HG03520 (cell line): Measurements from ENCODE around the gene TCERG1L.

ENCODE experiments used
- ATAC-seq: cut with Tn5 transposase; IDR thresholded peaks from one replicate; pipeline ENCODE4 v1.9.1; 2021; ENCODE audit warnings: mild to moderate bottlenecking, moderate library complexity; ENCODE audit not compliant: unreplicated experiment

Gene TCERG1L

GRCh38 chr10:131316321-131317075, 5.0 kb upstream of the TCERG1L start:
- ATAC-seq, result no peak

DNA sequence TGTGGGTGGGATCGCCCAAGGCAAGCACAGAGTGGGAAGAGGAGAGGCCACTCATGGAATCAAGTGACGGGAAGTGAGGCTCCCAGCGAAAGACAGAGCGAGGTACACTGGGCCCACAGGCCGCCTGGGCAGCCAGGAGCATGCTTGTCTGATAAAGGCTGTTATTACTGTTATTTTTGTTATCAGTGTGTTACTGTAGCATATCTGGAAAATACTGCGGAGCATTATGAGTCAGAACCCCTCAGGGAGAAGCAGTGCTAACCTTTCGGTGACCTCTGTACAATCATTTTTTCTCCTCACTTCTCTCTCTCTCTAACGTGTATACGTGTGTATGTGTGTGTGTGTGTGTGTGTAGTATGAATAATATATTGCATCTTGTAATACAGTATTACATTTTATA, 3.8 kb upstream of the TCERG1L start:
- ATAC-seq, result no peak

- ATAC-seq, result no peak
Observed at GRCh38 chr10:131314799-131315198, 3.3 kb upstream of the TCERG1L start.

- ATAC-seq, result no peak
Observed at GRCh38 chr10:131314148-131314547, 2.6 kb upstream of the TCERG1L start.

DNA sequence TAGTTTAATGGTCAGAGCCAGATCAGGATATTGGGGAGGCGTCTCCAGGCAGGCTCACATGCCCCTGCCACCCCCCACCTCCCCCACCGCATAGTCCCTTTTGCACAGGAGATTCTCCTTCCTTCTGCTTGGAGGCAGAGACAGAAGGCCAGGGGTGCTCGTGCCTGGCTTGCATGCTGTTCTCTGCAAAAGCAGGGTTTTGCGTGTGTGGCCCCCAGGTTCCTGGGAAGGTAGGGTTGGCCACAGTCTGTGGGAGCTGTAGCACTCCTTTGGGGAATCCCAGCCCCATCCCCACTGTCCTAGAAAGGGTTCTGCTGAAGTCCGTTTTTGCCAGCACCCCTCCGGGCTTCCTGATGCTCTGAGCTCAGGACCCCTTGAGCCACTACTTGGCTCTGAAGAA, 1.9 kb upstream of the TCERG1L start:
- no peak for ATAC-seq

- ATAC-seq, result no peak
Observed at GRCh38 chr10:131312478-131312836, 936 bp upstream of the TCERG1L start.

- no peak for ATAC-seq
Observed at GRCh38 chr10:131311402-131311660, 190 bp downstream of the TCERG1L start.

DNA sequence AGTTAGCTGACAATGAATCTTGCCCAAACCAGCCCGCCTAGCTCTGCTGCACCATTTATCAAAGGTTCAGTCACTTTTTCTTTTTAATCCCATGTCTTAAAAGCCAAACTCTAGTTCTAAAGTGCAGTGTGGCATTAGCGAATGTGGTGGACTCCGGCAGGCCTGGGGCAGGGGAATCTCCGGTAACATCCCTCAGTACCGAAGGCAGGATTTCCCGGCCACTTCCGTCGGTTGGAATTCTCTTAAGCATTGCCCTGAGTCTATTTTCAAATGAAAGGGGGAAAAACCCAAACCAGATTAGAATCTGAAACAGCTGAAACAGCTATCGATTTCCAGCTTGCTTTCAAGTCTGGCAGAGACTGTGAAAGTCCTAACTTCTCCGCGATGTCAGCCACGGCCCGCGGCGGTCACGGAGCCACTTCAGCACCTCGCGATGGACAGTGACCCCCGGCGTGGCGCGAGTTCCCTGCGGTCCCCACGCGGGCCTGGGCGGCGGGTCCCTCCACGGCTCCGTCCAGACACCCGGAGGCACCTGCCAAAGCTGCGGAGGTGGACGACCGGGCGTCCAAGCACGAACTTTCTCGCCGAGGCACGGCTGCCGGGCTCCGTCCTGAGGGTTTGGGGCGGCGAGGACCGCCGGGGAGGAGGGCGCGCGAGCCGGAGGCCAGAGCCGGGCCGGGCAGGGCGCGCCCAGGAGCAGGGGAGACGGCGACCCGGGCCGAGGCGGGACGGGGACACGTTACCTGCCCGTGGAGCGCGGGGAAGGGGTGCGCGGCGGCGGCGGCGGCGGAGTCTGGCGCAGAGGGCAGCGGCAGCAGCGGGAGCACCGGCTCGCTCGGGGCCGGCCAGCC, 745 bp downstream of the TCERG1L start:
- no peak for ATAC-seq

DNA sequence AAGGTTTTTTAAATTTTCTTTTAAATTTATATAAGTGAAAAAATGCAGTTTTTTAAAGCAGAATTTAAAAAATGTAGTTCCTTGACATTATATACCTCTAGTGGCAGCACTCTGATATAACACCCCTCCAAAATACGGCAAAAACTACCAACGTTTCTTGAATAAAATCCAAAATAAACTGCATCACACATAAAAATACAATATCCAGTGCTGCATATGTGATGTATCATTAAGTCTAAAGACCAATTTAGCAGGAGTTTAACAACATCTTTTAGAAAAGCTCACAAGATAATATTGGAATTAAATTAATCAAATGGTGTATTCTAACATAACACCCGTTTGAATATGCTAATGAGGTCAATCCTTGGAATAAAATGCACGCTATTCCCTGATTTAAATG, 1.4 kb downstream of the TCERG1L start:
- no peak for ATAC-seq

- no peak for ATAC-seq
Observed at GRCh38 chr10:131300508-131300907, 11.0 kb downstream of the TCERG1L start.

GRCh38 chr10:131290781-131291180, 20.7 kb downstream of the TCERG1L start:
- no peak for ATAC-seq

DNA sequence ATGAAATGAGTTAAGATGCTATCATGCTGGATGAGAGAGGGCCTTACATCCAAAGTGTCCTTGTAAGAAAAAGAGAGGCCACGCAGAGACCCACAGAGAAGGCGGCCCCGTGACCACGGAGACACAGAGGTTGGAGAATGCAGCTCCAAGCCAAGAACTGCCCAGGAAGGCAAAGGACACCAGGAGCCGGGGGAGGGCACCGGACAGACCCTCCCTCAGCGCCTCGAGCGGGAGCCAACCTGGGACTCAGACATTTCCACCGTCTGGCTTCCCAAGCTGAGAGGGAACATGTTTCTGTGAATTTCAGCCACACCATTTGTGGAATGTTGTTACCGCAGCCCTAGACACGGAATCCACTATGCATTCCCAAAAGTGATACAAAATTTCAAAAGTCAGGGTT, 22.9 kb downstream of the TCERG1L start:
- no peak for ATAC-seq

DNA sequence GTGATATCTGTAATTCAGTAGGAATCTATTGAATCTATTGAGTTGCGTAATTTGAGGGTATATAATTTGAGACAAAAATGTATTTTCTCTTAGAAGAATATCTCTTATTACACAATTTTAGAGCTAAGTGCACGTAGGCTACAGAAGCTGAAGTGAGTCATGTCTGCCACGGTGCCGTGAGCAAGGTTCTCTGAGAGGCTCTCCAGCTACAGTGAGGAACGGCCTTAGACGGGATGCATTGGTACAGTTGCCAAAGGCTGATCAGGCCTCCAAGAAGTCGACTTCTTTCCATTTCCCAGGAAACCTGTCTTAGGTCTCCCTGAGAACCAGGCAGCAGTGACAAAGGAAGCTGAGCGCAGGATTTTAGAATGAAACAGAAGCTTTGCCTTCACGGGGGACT, 28.6 kb downstream of the TCERG1L start:
- ATAC-seq, result no peak

DNA sequence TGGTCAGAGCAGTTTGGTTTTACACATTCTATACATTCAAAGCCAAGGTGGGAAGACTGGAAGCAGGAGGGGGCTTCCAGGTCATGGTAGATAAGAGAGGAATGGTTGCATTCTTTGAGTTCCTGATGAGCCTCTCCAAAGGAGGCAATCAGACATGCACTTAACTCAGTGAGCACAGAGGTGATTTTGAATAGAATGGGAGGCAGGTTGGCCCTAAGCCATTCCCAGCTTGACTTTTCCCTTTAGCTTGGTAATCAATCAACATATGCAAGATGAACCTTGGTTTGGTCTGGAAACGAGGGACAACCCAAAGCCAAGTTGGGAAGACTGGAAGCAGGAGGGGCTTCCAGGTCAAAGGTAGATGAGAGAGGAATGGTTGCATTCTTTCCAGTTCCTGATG, 31.4 kb downstream of the TCERG1L start:
- ATAC-seq, result no peak

DNA sequence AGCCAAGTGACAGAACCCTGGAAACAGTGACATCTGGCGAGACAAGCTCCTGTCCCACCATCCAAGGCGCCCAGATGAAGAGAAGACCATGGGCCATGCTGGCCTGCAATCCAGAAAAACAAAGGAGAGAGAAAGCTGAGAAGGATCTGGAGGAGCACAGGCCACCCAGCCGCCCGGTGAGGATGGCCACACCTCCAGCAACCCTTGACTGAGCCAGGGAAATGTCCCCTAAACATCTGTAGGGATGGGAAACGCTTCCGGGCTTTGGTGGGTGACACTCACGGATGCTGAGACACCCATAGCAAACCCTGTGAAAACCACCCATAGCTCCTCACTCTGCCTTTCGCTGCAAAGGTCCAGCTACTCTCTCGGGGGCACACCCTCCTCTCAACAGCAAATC, 32.0 kb downstream of the TCERG1L start:
- no peak for ATAC-seq

GRCh38 chr10:131277969-131278368, 33.6 kb downstream of the TCERG1L start:
- ATAC-seq, result no peak

GRCh38 chr10:131277278-131277677, 34.2 kb downstream of the TCERG1L start:
- no peak for ATAC-seq

- no peak for ATAC-seq
Observed at GRCh38 chr10:131275691-131276090, 35.8 kb downstream of the TCERG1L start.

DNA sequence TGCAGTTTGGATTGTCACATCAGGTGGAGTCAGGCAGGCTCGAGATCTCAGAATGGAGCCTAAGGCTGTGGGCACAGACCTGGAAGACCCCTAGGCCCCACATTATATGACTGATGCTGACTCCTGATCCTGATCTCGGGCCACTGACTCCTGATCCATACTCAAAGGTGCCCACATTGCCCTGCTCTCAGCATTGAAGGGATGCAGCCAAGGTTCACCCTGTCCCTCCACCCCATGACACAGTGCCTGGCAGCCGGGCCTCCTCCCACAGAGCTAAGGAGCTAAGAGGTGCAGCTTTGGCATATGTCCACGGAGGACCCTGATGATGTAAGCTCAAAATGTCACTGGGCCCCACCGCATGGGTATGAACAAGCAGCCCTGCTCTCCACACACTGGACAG, 36.6 kb downstream of the TCERG1L start:
- ATAC-seq, result no peak

DNA sequence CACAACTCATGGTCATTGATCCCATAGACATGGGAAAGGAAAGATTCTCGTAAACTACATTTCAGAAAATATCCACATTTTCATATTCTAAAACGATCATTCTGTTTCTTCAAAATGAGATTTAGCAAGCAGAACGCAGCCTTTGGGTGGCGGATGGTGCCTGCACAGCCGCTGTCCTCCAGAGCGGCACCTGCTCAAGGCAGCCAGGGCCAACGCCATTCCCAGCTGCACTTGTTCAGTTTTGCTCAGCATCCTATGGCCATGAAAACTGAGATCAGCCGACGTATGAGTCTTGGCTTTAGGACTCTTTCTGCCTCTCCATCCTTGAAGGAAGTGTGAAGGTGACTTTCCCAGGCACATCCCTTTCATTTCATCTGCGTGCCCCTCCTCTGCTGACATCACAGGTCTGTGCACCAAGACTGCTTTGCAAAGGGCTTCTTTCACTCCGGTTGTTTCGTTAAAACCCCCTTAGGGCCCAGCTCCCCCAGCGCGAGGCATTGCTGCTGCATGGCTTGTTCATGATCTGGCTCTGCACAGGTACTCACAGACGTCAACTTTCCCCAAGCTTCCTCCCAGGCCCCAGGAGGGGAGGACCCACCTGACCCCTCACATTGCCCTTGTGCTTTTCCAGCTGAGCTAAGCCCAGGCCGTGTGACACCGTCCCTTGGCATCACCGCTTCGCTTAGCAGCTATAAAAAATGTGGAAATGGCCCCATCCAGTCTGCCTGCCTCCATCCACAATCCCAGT, 37.2 kb downstream of the TCERG1L start:
- no peak for ATAC-seq

GRCh38 chr10:131273476-131273875, 38.0 kb downstream of the TCERG1L start:
- ATAC-seq, result no peak

GRCh38 chr10:131272897-131273451, 38.5 kb downstream of the TCERG1L start:
- ATAC-seq, result no peak
